AG04449 (cell line): ENCODE data around the gene PCDHGB4.
"Not testable (repeated sequence)": the region's sequence is repeated elsewhere in the genome, so short reads cannot be mapped to it uniquely, and the experiment has no call there.

ENCODE experiments used
- CTCF ChIA-PET: fragments of 350-600 bp; formaldehyde crosslinking; extraction: SDS; loops from one replicate; lab custom pipeline; 2021; ENCODE audit warnings: antibody characterized with exemption; lab: Yijun Ruan, JAX
- POLR2A ChIA-PET: fragments of 400-600, 350-600 bp; formaldehyde crosslinking; extraction: SDS; loops from one replicate; lab custom pipeline; 2020; ENCODE audit warnings: antibody characterized with exemption, inconsistent platforms; lab: Yijun Ruan, JAX
- DNase-seq: peaks from one replicate; pipeline ENCODE4 v3.0.0-alpha.2; 2010; ENCODE audit warnings: low read depth, low spot score
- H3K4me3 ChIP-seq: 2 replicates; pipeline ENCODE4 v1.5.1; 2011; ENCODE audit warnings: low read depth, mild to moderate bottlenecking, control low read depth, low read length
- TF ChIP-seq, protein P1 (sequence below): IDR thresholded peaks from one replicate; pipeline ENCODE4 v1.5.1; 2011; ENCODE audit warnings: mild to moderate bottlenecking, moderate library complexity, low read length, control low read depth, inconsistent platforms; ENCODE audit not compliant: insufficient read depth; ENCODE audit errors: missing control alignments

The PCDHGB4 gene

DNA sequence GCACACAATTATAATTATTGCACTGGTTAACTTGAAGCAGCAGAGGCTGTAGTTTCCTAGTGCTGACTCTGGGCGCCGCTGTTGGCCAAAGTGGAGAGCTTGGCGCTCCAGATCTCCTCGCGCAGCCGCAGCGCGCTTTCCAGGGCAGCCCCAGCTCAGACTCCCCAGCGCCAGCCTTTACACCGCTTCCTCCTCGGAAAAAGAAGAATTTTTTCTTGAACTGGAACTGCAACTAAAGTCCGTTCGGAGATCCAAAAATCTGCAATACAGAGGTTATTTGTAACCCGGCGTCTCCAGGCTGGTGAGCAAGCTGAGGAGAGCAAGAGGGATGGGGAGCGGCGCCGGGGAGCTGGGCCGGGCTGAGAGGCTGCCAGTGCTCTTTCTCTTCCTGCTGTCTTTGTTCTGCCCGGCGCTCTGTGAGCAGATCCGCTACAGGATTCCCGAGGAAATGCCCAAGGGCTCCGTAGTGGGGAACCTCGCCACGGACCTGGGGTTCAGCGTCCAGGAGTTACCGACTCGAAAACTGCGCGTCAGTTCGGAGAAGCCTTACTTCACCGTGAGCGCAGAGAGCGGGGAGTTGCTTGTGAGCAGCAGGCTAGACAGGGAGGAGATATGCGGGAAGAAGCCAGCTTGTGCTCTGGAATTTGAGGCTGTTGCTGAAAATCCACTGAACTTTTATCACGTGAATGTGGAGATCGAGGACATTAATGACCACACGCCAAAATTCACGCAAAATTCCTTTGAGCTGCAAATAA lies at the start of gene PCDHGB4:
PCDHGB4 (plus strand) TSS at position 142 of the 755 bp plus-strand sequence; CDS start at position 329, 187 bp downstream.
- DNase-seq, POLR2A ChIA-PET: not testable (repeated sequence)
- H3K4me3 ChIP-seq = peak within 1 kb of the TSS; percentile 42
- TF ChIP-seq, protein P1, sequence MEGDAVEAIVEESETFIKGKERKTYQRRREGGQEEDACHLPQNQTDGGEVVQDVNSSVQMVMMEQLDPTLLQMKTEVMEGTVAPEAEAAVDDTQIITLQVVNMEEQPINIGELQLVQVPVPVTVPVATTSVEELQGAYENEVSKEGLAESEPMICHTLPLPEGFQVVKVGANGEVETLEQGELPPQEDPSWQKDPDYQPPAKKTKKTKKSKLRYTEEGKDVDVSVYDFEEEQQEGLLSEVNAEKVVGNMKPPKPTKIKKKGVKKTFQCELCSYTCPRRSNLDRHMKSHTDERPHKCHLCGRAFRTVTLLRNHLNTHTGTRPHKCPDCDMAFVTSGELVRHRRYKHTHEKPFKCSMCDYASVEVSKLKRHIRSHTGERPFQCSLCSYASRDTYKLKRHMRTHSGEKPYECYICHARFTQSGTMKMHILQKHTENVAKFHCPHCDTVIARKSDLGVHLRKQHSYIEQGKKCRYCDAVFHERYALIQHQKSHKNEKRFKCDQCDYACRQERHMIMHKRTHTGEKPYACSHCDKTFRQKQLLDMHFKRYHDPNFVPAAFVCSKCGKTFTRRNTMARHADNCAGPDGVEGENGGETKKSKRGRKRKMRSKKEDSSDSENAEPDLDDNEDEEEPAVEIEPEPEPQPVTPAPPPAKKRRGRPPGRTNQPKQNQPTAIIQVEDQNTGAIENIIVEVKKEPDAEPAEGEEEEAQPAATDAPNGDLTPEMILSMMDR = peak; percentile 33
- CTCF ChIA-PET = interaction anchor here (1.0 to 8.4 kb wide), 8 partner anchors 9 to 181 kb away, joined by 3 to 77 read pairs (median 10); partner anchors contain the start of genes PCDHGA6, PCDHGB3 and PCDHGB5

DNA sequence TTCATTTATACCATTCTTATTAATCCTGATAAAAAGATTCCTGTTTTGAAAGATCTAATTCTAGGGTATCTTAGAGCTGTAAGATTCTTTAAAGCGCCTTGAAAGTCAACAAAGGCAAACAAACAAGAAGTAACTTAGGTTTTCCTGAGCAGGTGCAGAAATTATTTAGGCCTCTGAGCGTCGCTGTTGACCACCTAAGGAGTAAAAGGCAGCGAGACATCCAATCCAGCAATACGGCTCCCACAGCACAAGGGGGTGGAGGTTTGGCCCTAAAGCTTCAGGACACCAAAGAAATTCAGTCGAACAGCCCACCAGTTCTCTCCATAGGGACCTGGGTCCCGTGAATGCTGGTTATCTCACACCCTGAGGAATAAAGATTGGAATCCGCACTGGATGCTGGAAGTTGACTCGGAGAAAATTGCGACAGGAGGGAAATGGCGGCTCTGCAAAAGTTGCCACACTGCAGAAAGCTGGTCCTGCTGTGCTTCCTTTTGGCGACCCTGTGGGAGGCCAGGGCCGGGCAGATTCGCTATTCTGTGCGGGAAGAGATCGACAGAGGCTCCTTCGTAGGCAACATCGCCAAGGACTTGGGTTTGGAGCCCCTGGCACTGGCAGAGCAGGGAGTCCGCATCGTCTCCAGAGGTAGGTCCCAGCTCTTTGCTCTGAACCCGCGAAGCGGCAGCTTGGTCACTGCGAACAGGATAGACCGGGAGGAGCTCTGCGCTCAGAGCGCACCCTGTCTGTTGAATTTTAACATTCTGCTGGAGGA lies 48.8 kb upstream of the PCDHGB4 start, which contains the start of gene PCDHGA2:
PCDHGA2 (plus strand) TSS at position 223 of the 769 bp plus-strand sequence.
- DNase-seq = no peak
- POLR2A ChIA-PET = no interaction called here
- CTCF ChIA-PET = interaction anchor here (0.7 to 4.2 kb wide), 22 partner anchors 8 to 231 kb away, joined by 3 to 65 read pairs (median 6); partner anchors contain the start of genes PCDHB14, PCDHGA1, PCDHGA12 and PCDHGA4
- TF ChIP-seq, protein P1 = peak; percentile 53
- H3K4me3 ChIP-seq = peak within 1 kb of the TSS; percentile 51

DNA sequence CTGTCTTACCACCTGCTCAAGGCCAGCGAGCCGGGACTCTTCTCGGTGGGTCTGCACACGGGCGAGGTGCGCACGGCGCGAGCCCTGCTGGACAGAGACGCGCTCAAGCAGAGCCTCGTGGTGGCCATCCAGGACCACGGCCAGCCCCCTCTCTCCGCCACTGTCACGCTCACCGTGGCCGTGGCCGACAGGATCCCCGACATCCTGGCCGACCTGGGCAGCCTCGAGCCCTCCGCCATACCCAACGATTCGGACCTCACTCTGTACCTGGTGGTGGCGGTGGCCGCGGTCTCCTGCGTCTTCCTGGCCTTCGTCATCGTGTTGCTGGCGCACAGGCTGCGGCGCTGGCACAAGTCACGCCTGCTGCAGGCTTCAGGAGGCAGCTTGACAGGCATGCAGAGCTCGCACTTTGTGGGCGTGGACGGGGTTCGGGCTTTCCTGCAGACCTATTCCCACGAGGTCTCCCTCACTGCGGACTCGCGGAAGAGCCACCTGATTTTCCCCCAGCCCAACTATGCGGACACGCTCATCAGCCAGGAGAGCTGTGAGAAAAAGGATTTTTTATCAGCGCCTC lies 46.6 kb upstream of the PCDHGB4 start:
- H3K4me3 ChIP-seq, POLR2A ChIA-PET, DNase-seq: not testable (repeated sequence)
- CTCF ChIA-PET = interaction anchor here (4.2 kb wide), 1 partner anchor 223 kb away, joined by 65 read pairs; no protein-coding TSS in a partner anchor

DNA sequence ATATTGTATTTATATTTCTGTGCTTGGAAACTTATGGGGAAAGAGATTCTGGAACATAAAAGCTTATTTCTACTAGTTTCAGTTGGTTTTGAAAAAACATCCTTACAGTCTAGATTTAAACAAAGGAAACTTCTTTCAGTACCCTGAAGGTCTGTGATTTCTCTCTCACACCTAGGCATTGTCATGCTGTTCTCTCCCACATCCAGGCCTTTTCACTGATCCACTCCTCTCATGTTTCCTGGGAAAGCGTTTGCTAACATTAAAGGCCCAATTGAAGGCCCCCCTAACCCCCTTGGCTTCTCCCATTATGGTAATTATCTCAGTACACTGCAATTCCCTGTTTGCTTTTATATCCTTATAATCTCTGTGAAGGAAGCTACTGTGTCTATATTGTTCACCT lies 44.7 kb upstream of the PCDHGB4 start:
- CTCF ChIA-PET = interaction anchor here (0.7 to 10.4 kb wide), 19 partner anchors 8 to 226 kb away, joined by 3 to 134 read pairs (median 5); partner anchors contain the start of genes PCDHGA1, PCDHGA10, PCDHGA4 and PCDHGA9
- TF ChIP-seq, protein P1 = no peak
- no peak for DNase-seq
- POLR2A ChIA-PET = no interaction called here
- H3K4me3 ChIP-seq = no peak overlapping the region

DNA sequence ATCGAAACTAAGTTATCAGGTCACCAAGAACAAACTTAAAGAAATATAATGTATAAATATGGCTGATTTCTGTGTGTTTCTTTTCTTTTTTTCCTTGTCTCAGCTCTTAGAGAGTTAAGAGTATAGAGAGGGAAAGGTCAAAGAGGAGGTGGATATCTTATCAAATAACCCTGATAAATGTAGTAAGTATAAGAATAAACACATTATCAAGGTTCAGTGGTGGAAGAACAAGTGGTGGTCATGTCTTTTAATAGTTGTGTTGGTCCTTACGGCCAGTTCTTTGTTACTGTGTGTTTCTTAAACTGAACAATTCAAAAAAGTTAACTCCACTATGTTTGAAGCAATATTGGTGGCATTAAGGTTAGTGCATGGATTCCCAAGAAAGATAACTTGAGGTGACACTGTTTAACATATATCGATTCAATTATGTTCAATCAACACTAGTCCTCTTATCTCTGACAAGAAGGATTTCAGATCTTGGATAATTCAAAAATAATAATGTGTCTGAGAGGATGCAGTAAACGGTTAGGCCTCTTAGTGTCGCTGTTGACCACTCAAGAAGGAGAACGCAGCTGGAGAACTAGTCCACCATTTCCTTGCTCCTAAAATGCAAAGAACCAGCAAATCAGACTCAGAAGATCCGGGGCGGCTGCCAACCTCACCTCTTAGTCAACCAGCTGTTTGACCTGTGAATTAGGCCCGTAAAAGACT lies 44.1 kb upstream of the PCDHGB4 start, which contains the start of gene PCDHGA3:
PCDHGA3 (plus strand) TSS at position 588 of the 711 bp plus-strand sequence. CDS start 205 bp downstream, outside the sequence.
- POLR2A ChIA-PET = no interaction called here
- TF ChIP-seq, protein P1 = no peak
- CTCF ChIA-PET = interaction anchor here (0.7 to 10.4 kb wide), 24 partner anchors 9 to 232 kb away, joined by 3 to 134 read pairs (median 4); partner anchors contain the start of genes PCDHGA1, PCDHGA11, PCDHGA4 and PCDHGA5
- H3K4me3 ChIP-seq = peak within 1 kb of the TSS; percentile 43
- DNase-seq = no peak
